Gastroesophageal sphincter (tissue), 3 donors: ENCODE data around the gene CRIP2.

Source experiments
- CTCF ChIP-seq, 4 experiments: fragments of 200-600 bp in 2 of 4; fragments of 450-650 bp in 2 of 4; sonication (generic) in 1 of 4; IDR thresholded peaks; one replicate each; pipeline ENCODE4 v1.5.1; 2017 to 2019; ENCODE audit warnings: antibody characterized with exemption in 4 of 4, mild to moderate bottlenecking in 2 of 4, moderate library complexity in 2 of 4
- EP300 ChIP-seq: sonication (generic); formaldehyde crosslinking; IDR thresholded peaks from one replicate; pipeline ENCODE4 v1.6.1; 2017; ENCODE audit warnings: antibody characterized with exemption, mild to moderate bottlenecking
- POLR2A ChIP-seq, 2 donors: fragments of 450-650 bp; IDR thresholded peaks; one replicate each; pipeline ENCODE4 v1.6.1; 2017; ENCODE audit warnings: antibody characterized with exemption in 2 of 2, mild to moderate bottlenecking in 2 of 2, moderate library complexity in 1 of 2
- POLR2AphosphoS5 ChIP-seq: sonication (generic); formaldehyde crosslinking; IDR thresholded peaks from one replicate; pipeline ENCODE4 v1.6.1; 2017; ENCODE audit warnings: antibody characterized with exemption

DNA sequence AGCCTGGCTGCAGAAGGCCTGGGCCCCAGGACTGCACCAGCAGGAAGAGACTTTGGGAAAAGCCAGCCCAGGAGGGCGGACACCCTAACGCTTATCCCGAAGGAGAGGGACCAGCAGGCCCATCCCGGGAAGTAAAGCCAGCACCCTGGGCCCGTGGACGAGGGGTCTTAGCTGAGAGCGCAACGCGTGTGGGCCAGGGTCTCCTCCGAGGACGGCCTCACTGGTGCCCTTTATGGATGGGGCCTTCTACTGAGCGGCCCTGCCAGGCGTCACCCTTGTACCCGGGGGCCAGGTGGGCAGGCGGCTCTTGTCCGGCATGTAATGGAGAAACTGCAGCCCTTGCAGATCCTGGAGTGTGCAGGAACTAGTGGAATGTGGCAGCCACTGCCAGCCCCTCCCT is 30.5 kb downstream of the CRIP2 start:
- TF ChIP-seq CTCF (IDR thresholded peaks at IDR 0.05), result no peak
- no peak for TF ChIP-seq POLR2AphosphoS5
- TF ChIP-seq EP300, result no peak
- TF ChIP-seq POLR2A (IDR thresholded peaks at IDR 0.05), result no peak
